ENCODE data around the gene ETV4.
"Not testable (repeated sequence)": the region's sequence is repeated elsewhere in the genome, so short reads cannot be mapped to it uniquely, and the experiment has no call there.

The ETV4 gene

GRCh38 chr17:43543300-43543699 is 2.8 kb downstream of the ETV4 start:
- DNase-seq: no peak

- DNase-seq: no peak
These were observed 3.3 kb downstream of the ETV4 start for GRCh38 chr17:43542859-43543258.

- DNase-seq: no peak
These were observed 5.1 kb downstream of the ETV4 start for GRCh38 chr17:43540821-43541674.

- no peak for DNase-seq
These were observed 9.7 kb downstream of the ETV4 start for GRCh38 chr17:43536236-43536992.

GRCh38 chr17:43534909-43535308 is 11.2 kb downstream of the ETV4 start:
- no peak for DNase-seq

- DNase-seq: no peak
These were observed 12.4 kb downstream of the ETV4 start for GRCh38 chr17:43533699-43534098.

GRCh38 chr17:43532581-43532980 is 13.6 kb downstream of the ETV4 start:
- no peak for DNase-seq

- DNase-seq: no peak
These were observed 14.2 kb downstream of the ETV4 start for GRCh38 chr17:43531955-43532354.

GRCh38 chr17:43531082-43531378 is 15.1 kb downstream of the ETV4 start:
- DNase-seq: no peak

- DNase-seq: no peak
These were observed 15.7 kb downstream of the ETV4 start for GRCh38 chr17:43530288-43531081.

GRCh38 chr17:43529947-43530287 is 16.2 kb downstream of the ETV4 start:
- no peak for DNase-seq

- DNase-seq: no peak
These were observed 16.9 kb downstream of the ETV4 start for GRCh38 chr17:43528988-43529814.

GRCh38 chr17:43528319-43528987 is 17.7 kb downstream of the ETV4 start:
- DNase-seq: no peak

GRCh38 chr17:43526886-43527648 is 19.1 kb downstream of the ETV4 start:
- DNase-seq: no peak

- DNase-seq: no peak
These were observed 21.1 kb downstream of the ETV4 start for GRCh38 chr17:43524945-43525575.

- no peak for DNase-seq
These were observed 24.8 kb downstream of the ETV4 start for GRCh38 chr17:43521389-43521788.

GRCh38 chr17:43517615-43518386 is 28.3 kb downstream of the ETV4 start:
- no peak for DNase-seq

- DNase-seq: no peak
These were observed 29.0 kb downstream of the ETV4 start for GRCh38 chr17:43517161-43517560.

GRCh38 chr17:43515656-43516055 is 30.5 kb downstream of the ETV4 start:
- DNase-seq: no peak

- not testable (repeated sequence) for DNase-seq
These were observed 34.9 kb downstream of the ETV4 start for GRCh38 chr17:43511199-43511598.
